Neural cell (in vitro differentiated cells): Measurements from ENCODE around the gene TLCD2. TPM values are rescaled to one million over a fixed set of nuclear protein-coding genes. Genes with fewer than 3 reads are reported as not detected.

ENCODE experiments used
- H2AFZ ChIP-seq: fragments of 200-600, 300-800 bp; sonication (generic), shearing (Covaris generic); 2 replicates; pipeline ENCODE4 v1.6.0; 2014; ENCODE audit warnings: low read depth, mild to moderate bottlenecking, antibody characterized with exemption, low read length, moderate library complexity
- H3F3A ChIP-seq: fragments of 200-600 bp; shearing (Covaris generic); 2 replicates; pipeline ENCODE4 v1.6.1; 2016; ENCODE audit warnings: mild to moderate bottlenecking, moderate library complexity, mixed read lengths, antibody characterized with exemption, low read length; ENCODE audit not compliant: insufficient read depth, poor library complexity, severe bottlenecking
- H3K27ac ChIP-seq: fragments of 200-600, 300-800 bp; sonication (generic), shearing (Covaris generic); 2 replicates; pipeline ENCODE4 v1.5.1; 2014; ENCODE audit warnings: mild to moderate bottlenecking, low read length, moderate library complexity
- H3K27me3 ChIP-seq: fragments of 300-800, 200-600 bp; sonication (generic), shearing (Covaris generic); 2 replicates; pipeline ENCODE4 v1.6.0; 2014; ENCODE audit warnings: mild to moderate bottlenecking, low read depth, low read length, moderate library complexity; ENCODE audit not compliant: insufficient read depth
- H3K36me3 ChIP-seq: fragments of 300-800, 200-600 bp; sonication (generic), shearing (Covaris generic); 2 replicates; pipeline ENCODE4 v1.5.1; 2014; ENCODE audit warnings: mild to moderate bottlenecking, antibody characterized with exemption, low read length, moderate library complexity; ENCODE audit not compliant: insufficient read depth
- H3K4me2 ChIP-seq: fragments of 300-800, 200-600 bp; sonication (generic), shearing (Covaris generic); 2 replicates; pipeline ENCODE4 v1.6.0; 2014; ENCODE audit warnings: mild to moderate bottlenecking, low read length
- H3K4me3 ChIP-seq: fragments of 300-800, 200-600 bp; sonication (generic), shearing (Covaris generic); 2 replicates; pipeline ENCODE4 v1.5.1; 2014; ENCODE audit warnings: mild to moderate bottlenecking, low read length, moderate library complexity
- H3K79me2 ChIP-seq: fragments of 200-600 bp; shearing (Covaris generic); replicated peaks from 2 replicates; pipeline ENCODE4 v1.6.0; 2014; ENCODE audit warnings: mild to moderate bottlenecking, low read length, moderate library complexity; ENCODE audit not compliant: insufficient read depth
- H3K9ac ChIP-seq: fragments of 300-800, 200-600 bp; sonication (generic), shearing (Covaris generic); 2 replicates; pipeline ENCODE4 v1.6.1; 2016; ENCODE audit warnings: mild to moderate bottlenecking, low read length, mixed read lengths
- H3K9me2 ChIP-seq: fragments of 200-600 bp; shearing (Covaris generic); 2 replicates; pipeline ENCODE4 v1.6.1; 2016; ENCODE audit warnings: mild to moderate bottlenecking, low read length, mixed read lengths; ENCODE audit not compliant: insufficient read depth
- H3K9me3 ChIP-seq: fragments of 200-600, 300-800 bp; sonication (generic), shearing (Covaris generic); 2 replicates; pipeline ENCODE4 v1.6.1; 2016; ENCODE audit warnings: mild to moderate bottlenecking, mixed run types, low read length, moderate library complexity, mixed read lengths
- H4K20me1 ChIP-seq: fragments of 200-600 bp; shearing (Covaris generic); 2 replicates; pipeline ENCODE4 v1.6.1; 2016; ENCODE audit warnings: mild to moderate bottlenecking, mixed run types; ENCODE audit not compliant: insufficient read depth
- CTCF ChIP-seq: fragments of 450-650 bp; IDR thresholded peaks from 2 replicates; pipeline ENCODE4 v1.5.1; 2014; ENCODE audit warnings: antibody characterized with exemption, mild to moderate bottlenecking, moderate library complexity; ENCODE audit not compliant: poor library complexity, severe bottlenecking
- EP300 ChIP-seq: fragments of 450-650 bp; conservative IDR thresholded peaks from 2 replicates; pipeline ENCODE4 v1.6.1; 2014; ENCODE audit warnings: antibody characterized with exemption, mild to moderate bottlenecking, moderate library complexity; ENCODE audit not compliant: poor library complexity, severe bottlenecking
- EZH2 ChIP-seq: fragments of 200-600, 300-800 bp; shearing (Covaris generic), sonication (generic); IDR thresholded peaks from 2 replicates; pipeline ENCODE4 v1.6.1; 2014; ENCODE audit warnings: antibody characterized with exemption, low read length, borderline replicate concordance, mild to moderate bottlenecking; ENCODE audit not compliant: insufficient read depth, poor library complexity, severe bottlenecking
- MXI1 ChIP-seq: fragments of 450-650 bp; conservative IDR thresholded peaks from 2 replicates; pipeline ENCODE4 v1.6.1; 2014; ENCODE audit warnings: antibody characterized with exemption, mild to moderate bottlenecking; ENCODE audit not compliant: poor library complexity, severe bottlenecking
- POLR2AphosphoS5 ChIP-seq: IDR thresholded peaks from 2 replicates; pipeline ENCODE4 v1.6.1; 2012
- RAD21 ChIP-seq: fragments of 450-650 bp; conservative IDR thresholded peaks from 2 replicates; pipeline ENCODE4 v1.6.1; 2014; ENCODE audit warnings: antibody characterized with exemption, mild to moderate bottlenecking, moderate library complexity
- REST ChIP-seq: IDR thresholded peaks from 2 replicates; pipeline ENCODE4 v1.6.1; 2012; ENCODE audit warnings: borderline replicate concordance
- SMC3 ChIP-seq: fragments of 450-650 bp; conservative IDR thresholded peaks from 2 replicates; pipeline ENCODE4 v1.6.1; 2014; ENCODE audit warnings: antibody characterized with exemption, mild to moderate bottlenecking, moderate library complexity; ENCODE audit not compliant: poor library complexity
- TAF1 ChIP-seq: IDR thresholded peaks from 2 replicates; pipeline ENCODE4 v1.6.1; 2012; ENCODE audit warnings: low read depth
- polyA plus RNA-seq: library from polyadenylated mRNA; depleted of rRNA; stranded (reverse); fragments of >200 nt; gene quantifications from 2 replicates; pipeline ENCODE4 v1.2.3, GENCODE V29; 2014

Gene TLCD2
- polyA plus RNA-seq, 1 donor from 2014 or later: 0.14 TPM

- H3K36me3 ChIP-seq: no peaks in the 10 kb centered on the region
- H4K20me1 ChIP-seq: no peaks in the 10 kb centered on the region
- no peaks in the 10 kb centered on the region for H3K9me2 ChIP-seq
- TF ChIP-seq SMC3 (no peak), CTCF (no peak), TAF1 (no peak), RAD21 (no peak), MXI1 (no peak)
- no peak overlapping the region for H2AFZ ChIP-seq
- H3K79me2 ChIP-seq: no peaks in the 10 kb centered on the region
- no peak overlapping the region for H3K27ac ChIP-seq
- no peaks in the 10 kb centered on the region for H3K9me3 ChIP-seq
- H3K27me3 ChIP-seq: no peaks in the 10 kb centered on the region
- no peak overlapping the region for H3K4me3 ChIP-seq
- no peaks in the 10 kb centered on the region for H3F3A ChIP-seq
- no peak overlapping the region for H3K9ac ChIP-seq
- no peak overlapping the region for H3K4me2 ChIP-seq
Measured at GRCh38 chr17:1737531-1738291, 27.5 kb upstream of the TLCD2 start.

- no peak for TF ChIP-seq CTCF
- TF ChIP-seq RAD21: no peak
- TF ChIP-seq MXI1: no peak
- Histone ChIP-seq H3K9me2 (no peaks in the 10 kb centered on the region), H3K9me3 (no peaks in the 10 kb centered on the region), H3K4me2 (no peak overlapping the region), H3K27me3 (no peaks in the 10 kb centered on the region), H3K4me3 (no peak overlapping the region), H3F3A (no peaks in the 10 kb centered on the region), H3K36me3 (no peaks in the 10 kb centered on the region), H3K79me2 (no peaks in the 10 kb centered on the region), H3K27ac (no peak overlapping the region), H4K20me1 (no peaks in the 10 kb centered on the region), H2AFZ (no peak overlapping the region), H3K9ac (no peak overlapping the region)
Measured at GRCh38 chr17:1736348-1737281, 26.4 kb upstream of the TLCD2 start.

- Histone ChIP-seq H2AFZ (no peak overlapping the region), H3K4me3 (no peak overlapping the region), H3K9me2 (no peaks in the 10 kb centered on the region), H3K27ac (no peak overlapping the region), H3K79me2 (no peaks in the 10 kb centered on the region), H3K9me3 (no peaks in the 10 kb centered on the region), H3K9ac (no peak overlapping the region), H3K27me3 (no peaks in the 10 kb centered on the region), H3K36me3 (no peaks in the 10 kb centered on the region), H4K20me1 (no peaks in the 10 kb centered on the region), H3K4me2 (no peak overlapping the region), H3F3A (no peaks in the 10 kb centered on the region)
- no peak for TF ChIP-seq RAD21
- no peak for TF ChIP-seq SMC3
- no peak for TF ChIP-seq TAF1
- no peak for TF ChIP-seq REST
- TF ChIP-seq EZH2: no peak
- TF ChIP-seq EP300: no peak
- TF ChIP-seq POLR2AphosphoS5: no peak
Measured at GRCh38 chr17:1735834-1736347, 25.7 kb upstream of the TLCD2 start.
